ENCODE results near the gene DLG2. TPM values are rescaled to one million over a fixed set of nuclear protein-coding genes. Genes with fewer than 3 reads are reported as not detected.

Gene DLG2
- total RNA-seq, 1 experiment from 2014 or later, result 17.5 TPM

DNA sequence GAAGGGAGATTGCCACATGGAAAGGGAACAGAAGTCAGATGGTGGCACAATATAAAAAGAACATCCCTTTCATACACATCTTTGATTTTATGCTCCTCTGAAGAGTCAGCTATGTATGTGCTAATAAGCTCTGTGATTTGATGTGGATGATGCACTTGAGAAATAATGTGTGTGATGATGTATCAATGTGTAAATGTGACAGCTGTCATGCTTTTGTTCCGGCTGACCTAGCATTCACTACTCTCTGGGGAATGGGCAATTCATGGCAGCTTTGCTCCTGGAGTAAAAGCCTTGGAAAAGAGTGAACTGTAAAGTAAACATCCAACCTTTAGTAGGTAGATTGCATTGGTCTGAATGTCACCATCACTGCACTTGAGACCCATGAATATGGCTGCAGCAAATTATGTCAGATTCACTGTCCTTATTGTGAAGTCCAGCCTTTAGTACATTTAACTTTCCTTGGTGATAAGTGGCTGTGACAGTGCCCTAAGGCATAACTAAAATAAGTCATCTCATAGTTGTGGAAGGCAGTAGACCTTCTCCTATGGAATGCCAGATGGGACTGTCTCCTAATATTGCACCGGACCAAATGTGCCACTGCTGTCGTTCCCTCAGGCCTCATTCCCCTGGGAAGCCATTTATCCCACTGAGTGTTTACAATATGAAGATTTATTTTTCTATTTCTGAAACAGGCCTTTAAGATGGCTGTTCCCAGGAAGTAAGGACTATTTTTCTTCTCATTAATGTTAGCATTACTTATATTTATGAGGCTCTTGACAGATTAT, 2162.8 kb downstream of the DLG2 start (continued):
- TF ChIP-seq NFYB (CRISPR knock-in tag; conservative IDR thresholded peaks at IDR 0.05; ENCODE audit: low read depth) (no peak), ZNF263 (CRISPR knock-in tag; IDR thresholded peaks at IDR 0.05; ENCODE audit: low read depth) (no peak)
- TF ChIP-seq, protein P1, sequence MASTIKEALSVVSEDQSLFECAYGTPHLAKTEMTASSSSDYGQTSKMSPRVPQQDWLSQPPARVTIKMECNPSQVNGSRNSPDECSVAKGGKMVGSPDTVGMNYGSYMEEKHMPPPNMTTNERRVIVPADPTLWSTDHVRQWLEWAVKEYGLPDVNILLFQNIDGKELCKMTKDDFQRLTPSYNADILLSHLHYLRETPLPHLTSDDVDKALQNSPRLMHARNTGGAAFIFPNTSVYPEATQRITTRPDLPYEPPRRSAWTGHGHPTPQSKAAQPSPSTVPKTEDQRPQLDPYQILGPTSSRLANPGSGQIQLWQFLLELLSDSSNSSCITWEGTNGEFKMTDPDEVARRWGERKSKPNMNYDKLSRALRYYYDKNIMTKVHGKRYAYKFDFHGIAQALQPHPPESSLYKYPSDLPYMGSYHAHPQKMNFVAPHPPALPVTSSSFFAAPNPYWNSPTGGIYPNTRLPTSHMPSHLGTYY (CRISPR knock-in tag; IDR thresholded peaks at IDR 0.05), result no peak

DNA sequence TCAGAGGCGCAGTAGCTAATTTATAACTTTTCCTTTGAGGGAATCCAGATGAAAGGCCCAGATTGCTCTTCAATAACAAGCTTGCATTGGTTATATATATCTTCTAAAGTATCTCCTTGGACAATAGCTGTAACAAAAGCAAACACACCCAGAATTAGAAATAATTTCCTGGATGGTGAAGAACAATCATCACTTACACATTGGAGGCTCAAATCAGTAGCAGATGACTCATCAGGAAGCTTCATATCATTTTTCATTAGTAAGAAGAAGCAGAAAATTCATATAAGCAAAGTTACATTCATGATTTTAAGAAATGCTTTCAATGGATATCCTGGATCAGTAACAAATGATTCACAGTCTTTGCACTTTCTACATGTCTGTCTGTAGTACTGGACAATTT, 2167.3 kb downstream of the DLG2 start:
- Mint-ChIP-seq H3K36me3 (0 out of 2 replicates have a peak, but pooled peaks cover 3% of the 10 kb centered on the region), H3K4me3 (no peak overlapping the region), H3K9me3 (no peaks in the 10 kb centered on the region), H3K27ac (no peak overlapping the region), H3K4me1 (peaks cover 23% of the 10 kb centered on the region), H3K27me3 (ENCODE audit: low read depth) (no peaks in the 10 kb centered on the region)
- CTCF ChIA-PET, result interaction anchor here (2.5 kb wide), 1 partner anchor 167 kb away, joined by 9 read pairs; no protein-coding TSS in a partner anchor
- DNase-seq (ENCODE audit: low spot score) (no peak), ATAC-seq (no peak)
- TF ChIP-seq ZNF671 (CRISPR knock-in tag; IDR thresholded peaks at IDR 0.05), result no peak
- TF ChIP-seq, protein P2, sequence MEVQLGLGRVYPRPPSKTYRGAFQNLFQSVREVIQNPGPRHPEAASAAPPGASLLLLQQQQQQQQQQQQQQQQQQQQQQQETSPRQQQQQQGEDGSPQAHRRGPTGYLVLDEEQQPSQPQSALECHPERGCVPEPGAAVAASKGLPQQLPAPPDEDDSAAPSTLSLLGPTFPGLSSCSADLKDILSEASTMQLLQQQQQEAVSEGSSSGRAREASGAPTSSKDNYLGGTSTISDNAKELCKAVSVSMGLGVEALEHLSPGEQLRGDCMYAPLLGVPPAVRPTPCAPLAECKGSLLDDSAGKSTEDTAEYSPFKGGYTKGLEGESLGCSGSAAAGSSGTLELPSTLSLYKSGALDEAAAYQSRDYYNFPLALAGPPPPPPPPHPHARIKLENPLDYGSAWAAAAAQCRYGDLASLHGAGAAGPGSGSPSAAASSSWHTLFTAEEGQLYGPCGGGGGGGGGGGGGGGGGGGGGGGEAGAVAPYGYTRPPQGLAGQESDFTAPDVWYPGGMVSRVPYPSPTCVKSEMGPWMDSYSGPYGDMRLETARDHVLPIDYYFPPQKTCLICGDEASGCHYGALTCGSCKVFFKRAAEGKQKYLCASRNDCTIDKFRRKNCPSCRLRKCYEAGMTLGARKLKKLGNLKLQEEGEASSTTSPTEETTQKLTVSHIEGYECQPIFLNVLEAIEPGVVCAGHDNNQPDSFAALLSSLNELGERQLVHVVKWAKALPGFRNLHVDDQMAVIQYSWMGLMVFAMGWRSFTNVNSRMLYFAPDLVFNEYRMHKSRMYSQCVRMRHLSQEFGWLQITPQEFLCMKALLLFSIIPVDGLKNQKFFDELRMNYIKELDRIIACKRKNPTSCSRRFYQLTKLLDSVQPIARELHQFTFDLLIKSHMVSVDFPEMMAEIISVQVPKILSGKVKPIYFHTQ (CRISPR knock-in tag; IDR thresholded peaks at IDR 0.05), result no peak
- no peak for TF ChIP-seq SMAD4 (CRISPR knock-in tag; IDR thresholded peaks at IDR 0.05)
- no peak for TF ChIP-seq CREM (CRISPR knock-in tag; IDR thresholded peaks at IDR 0.05)
- no peak for TF ChIP-seq GRHL2 (CRISPR knock-in tag; IDR thresholded peaks at IDR 0.05; ENCODE audit: insufficient replicate concordance, severe bottlenecking)
- TF ChIP-seq EMX1 (CRISPR knock-in tag; IDR thresholded peaks at IDR 0.05), result no peak
- TF ChIP-seq GTF2I (CRISPR knock-in tag; conservative IDR thresholded peaks at IDR 0.05), result no peak
- TF ChIP-seq MLX (CRISPR knock-in tag; IDR thresholded peaks at IDR 0.05), result no peak
- TF ChIP-seq ZNF121 (CRISPR knock-in tag; IDR thresholded peaks at IDR 0.05), result no peak
- TF ChIP-seq ZNF396 (CRISPR knock-in tag; IDR thresholded peaks at IDR 0.05; ENCODE audit: borderline replicate concordance), result no peak
- TF ChIP-seq PRRX2 (CRISPR knock-in tag; IDR thresholded peaks at IDR 0.05), result no peak
- no peak for TF ChIP-seq ZNF317 (CRISPR knock-in tag; IDR thresholded peaks at IDR 0.05; ENCODE audit: borderline replicate concordance, low read depth)
- POLR2A ChIA-PET, result no interaction called here

GRCh38 chr11:83456566-83456965, 2170.6 kb downstream of the DLG2 start:
- peak; percentile 18; the same call in 1 of the 2 replicates for ATAC-seq
- peak overlapping the region; percentile 11; the same call in 1 of the 2 replicates for H3K27ac Mint-ChIP-seq

More at GRCh38 chr11:83456566-83456965, 2170.6 kb downstream of the DLG2 start:
- POLR2A ChIA-PET, result no interaction called here
- Mint-ChIP-seq H3K4me1 (peaks cover 23% of the 10 kb centered on the region), H3K36me3 (0 out of 2 replicates have a peak, but pooled peaks cover 3% of the 10 kb centered on the region), H3K4me3 (no peak overlapping the region), H3K27me3 (ENCODE audit: low read depth) (no peaks in the 10 kb centered on the region), H3K9me3 (no peaks in the 10 kb centered on the region)
- CTCF ChIA-PET, result no interaction called here
- no peak for TF ChIP-seq TEAD1 (CRISPR knock-in tag; IDR thresholded peaks at IDR 0.05)
- no peak for TF ChIP-seq GABPB1 (CRISPR knock-in tag; IDR thresholded peaks at IDR 0.05)
- no peak for TF ChIP-seq NFATC4 (CRISPR knock-in tag; IDR thresholded peaks at IDR 0.05)
- no peak for TF ChIP-seq FOXP1 (CRISPR knock-in tag; IDR thresholded peaks at IDR 0.05; ENCODE audit: borderline replicate concordance)
- TF ChIP-seq ZNF138 (CRISPR knock-in tag; conservative IDR thresholded peaks at IDR 0.05), result no peak
- no peak for TF ChIP-seq ZNF219 (CRISPR knock-in tag; IDR thresholded peaks at IDR 0.05; ENCODE audit: borderline replicate concordance)
- TF ChIP-seq, protein P2 (CRISPR knock-in tag; IDR thresholded peaks at IDR 0.05), result no peak
- TF ChIP-seq FOXK1 (CRISPR knock-in tag; IDR thresholded peaks at IDR 0.05), result no peak
- no peak for TF ChIP-seq HMGXB4 (CRISPR knock-in tag; IDR thresholded peaks at IDR 0.05)
- TF ChIP-seq GRHL2 (CRISPR knock-in tag; IDR thresholded peaks at IDR 0.05; ENCODE audit: insufficient replicate concordance, severe bottlenecking), result no peak
- no peak for TF ChIP-seq TEAD4 (CRISPR knock-in tag; IDR thresholded peaks at IDR 0.05)
- DNase-seq (ENCODE audit: low spot score), result no peak

Measured in WTC11 (cell line).